ENCODE measurements around the gene CUEDC2. TPM values are rescaled to one million over a fixed set of nuclear protein-coding genes. Genes with fewer than 3 reads are reported as not detected.

The CUEDC2 gene
- total and polyA plus RNA-seq, 2 donors (not counting 1 experiment from before 2014, with no cell fraction given): 60.8 to 62.3 TPM

DNA sequence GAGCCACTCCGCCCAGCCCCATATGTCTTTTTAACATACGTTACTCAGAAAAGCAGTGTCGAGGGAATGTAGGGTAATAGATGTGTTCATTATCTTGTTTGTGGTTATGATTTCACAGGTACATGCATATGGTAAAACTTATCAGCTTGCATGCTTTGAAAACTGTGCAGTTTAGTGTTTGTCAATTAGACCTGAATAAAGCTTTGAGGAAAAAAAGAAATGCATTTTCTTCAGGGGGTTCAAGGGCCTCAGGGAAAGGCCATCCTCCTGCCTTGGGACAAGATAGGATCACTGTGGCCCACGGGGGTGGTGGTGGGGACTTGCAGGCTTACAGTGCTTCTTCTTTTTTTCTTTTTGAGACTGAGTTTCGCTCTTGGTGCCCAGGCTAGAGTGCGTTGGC, 34.9 kb upstream of the CUEDC2 start:
- H3K4me2 ChIP-seq (ENCODE audit: extremely low read depth, insufficient read depth, low read length): no peak overlapping the region

DNA sequence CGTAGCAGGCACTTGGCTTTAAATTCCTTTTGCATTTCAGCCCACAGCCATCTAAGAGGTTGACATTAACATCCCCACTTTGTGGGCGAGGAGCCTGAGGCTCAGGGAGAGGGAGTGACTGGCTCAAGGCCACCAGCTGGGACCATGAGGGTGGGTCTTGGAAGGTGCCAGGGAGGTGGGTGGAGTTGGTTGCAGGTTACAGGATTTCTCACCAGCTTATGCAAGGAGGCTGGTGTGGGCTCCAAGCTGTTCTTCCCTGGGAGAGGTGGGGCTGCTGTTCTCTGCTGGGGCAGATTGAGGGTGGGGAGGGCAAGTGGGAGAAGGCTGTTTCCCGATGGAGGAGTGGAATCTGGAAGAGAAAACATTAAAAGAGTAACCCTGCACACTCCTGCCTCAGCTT, 33.1 kb upstream of the CUEDC2 start:
- Histone ChIP-seq H3K9me3 (ENCODE audit: control insufficient read depth, insufficient read depth, low read depth, low read length) (no peaks in the 10 kb centered on the region), H4K20me1 (ENCODE audit: control insufficient read depth, extremely low read depth, insufficient read depth, low read length) (no peaks in the 10 kb centered on the region), H3K4me2 (ENCODE audit: extremely low read depth, insufficient read depth, low read length) (no peak overlapping the region), H2AFZ (ENCODE audit: low read length) (no peak overlapping the region), H3K9ac (ENCODE audit: insufficient read depth, low read length) (no peak overlapping the region), H3K4me3 (replicated peaks in 1 of 4; ENCODE audit: control extremely low read depth in 1 of 4, insufficient read depth in 1 of 4, low read depth in 3 of 4, low read length in 4 of 4) (no peak overlapping the region), H3K79me2 (ENCODE audit: control insufficient read depth, insufficient read depth, low read length) (no peaks in the 10 kb centered on the region), H3K27ac (ENCODE audit: insufficient read depth, low read length) (no peak overlapping the region), H3K27me3 (ENCODE audit: control insufficient read depth, insufficient read depth, low read length) (no peaks in the 10 kb centered on the region), H3K4me1 (ENCODE audit: control insufficient read depth, extremely low read depth, insufficient read depth, low read length) (peaks cover 2% of the 10 kb centered on the region), H3K36me3 (ENCODE audit: control insufficient read depth, insufficient read depth, low read length) (no peaks in the 10 kb centered on the region)
- TF ChIP-seq EZH2 (IDR thresholded peaks at IDR 0.05; ENCODE audit: low read length, missing control alignments): no peak
- TF ChIP-seq, protein P1, sequence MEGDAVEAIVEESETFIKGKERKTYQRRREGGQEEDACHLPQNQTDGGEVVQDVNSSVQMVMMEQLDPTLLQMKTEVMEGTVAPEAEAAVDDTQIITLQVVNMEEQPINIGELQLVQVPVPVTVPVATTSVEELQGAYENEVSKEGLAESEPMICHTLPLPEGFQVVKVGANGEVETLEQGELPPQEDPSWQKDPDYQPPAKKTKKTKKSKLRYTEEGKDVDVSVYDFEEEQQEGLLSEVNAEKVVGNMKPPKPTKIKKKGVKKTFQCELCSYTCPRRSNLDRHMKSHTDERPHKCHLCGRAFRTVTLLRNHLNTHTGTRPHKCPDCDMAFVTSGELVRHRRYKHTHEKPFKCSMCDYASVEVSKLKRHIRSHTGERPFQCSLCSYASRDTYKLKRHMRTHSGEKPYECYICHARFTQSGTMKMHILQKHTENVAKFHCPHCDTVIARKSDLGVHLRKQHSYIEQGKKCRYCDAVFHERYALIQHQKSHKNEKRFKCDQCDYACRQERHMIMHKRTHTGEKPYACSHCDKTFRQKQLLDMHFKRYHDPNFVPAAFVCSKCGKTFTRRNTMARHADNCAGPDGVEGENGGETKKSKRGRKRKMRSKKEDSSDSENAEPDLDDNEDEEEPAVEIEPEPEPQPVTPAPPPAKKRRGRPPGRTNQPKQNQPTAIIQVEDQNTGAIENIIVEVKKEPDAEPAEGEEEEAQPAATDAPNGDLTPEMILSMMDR (conservative IDR thresholded peaks at IDR 0.05 in 1 of 2, IDR thresholded peaks at IDR 0.05 in 1 of 2; ENCODE audit: low read depth in 1 of 2, low read length in 2 of 2): no peak
- no peak for DNase-seq (ENCODE audit: low read depth in 2 of 2)

More for the DNA sequence above, 34.9 kb upstream of the CUEDC2 start:
- H3K27ac ChIP-seq (ENCODE audit: insufficient read depth, low read length): no peak overlapping the region
- no peak for TF ChIP-seq EZH2 (IDR thresholded peaks at IDR 0.05; ENCODE audit: low read length, missing control alignments)
- TF ChIP-seq, protein P1 (conservative IDR thresholded peaks at IDR 0.05 in 1 of 2, IDR thresholded peaks at IDR 0.05 in 1 of 2; ENCODE audit: low read depth in 1 of 2, low read length in 2 of 2): no peak
- no peaks in the 10 kb centered on the region for H3K79me2 ChIP-seq (ENCODE audit: control insufficient read depth, insufficient read depth, low read length)
- no peaks in the 10 kb centered on the region for H3K36me3 ChIP-seq (ENCODE audit: control insufficient read depth, insufficient read depth, low read length)
- H4K20me1 ChIP-seq (ENCODE audit: control insufficient read depth, extremely low read depth, insufficient read depth, low read length): no peaks in the 10 kb centered on the region
- H3K4me3 ChIP-seq (replicated peaks in 1 of 4; ENCODE audit: control extremely low read depth in 1 of 4, insufficient read depth in 1 of 4, low read depth in 3 of 4, low read length in 4 of 4): no peak overlapping the region
- no peak overlapping the region for H3K9ac ChIP-seq (ENCODE audit: insufficient read depth, low read length)
- DNase-seq (ENCODE audit: low read depth in 2 of 2): no peak
- no peaks in the 10 kb centered on the region for H3K27me3 ChIP-seq (ENCODE audit: control insufficient read depth, insufficient read depth, low read length)
- H3K4me1 ChIP-seq (ENCODE audit: control insufficient read depth, extremely low read depth, insufficient read depth, low read length): peaks cover 2% of the 10 kb centered on the region
- no peak overlapping the region for H2AFZ ChIP-seq (ENCODE audit: low read length)
- H3K9me3 ChIP-seq (ENCODE audit: control insufficient read depth, insufficient read depth, low read depth, low read length): no peaks in the 10 kb centered on the region

DNA sequence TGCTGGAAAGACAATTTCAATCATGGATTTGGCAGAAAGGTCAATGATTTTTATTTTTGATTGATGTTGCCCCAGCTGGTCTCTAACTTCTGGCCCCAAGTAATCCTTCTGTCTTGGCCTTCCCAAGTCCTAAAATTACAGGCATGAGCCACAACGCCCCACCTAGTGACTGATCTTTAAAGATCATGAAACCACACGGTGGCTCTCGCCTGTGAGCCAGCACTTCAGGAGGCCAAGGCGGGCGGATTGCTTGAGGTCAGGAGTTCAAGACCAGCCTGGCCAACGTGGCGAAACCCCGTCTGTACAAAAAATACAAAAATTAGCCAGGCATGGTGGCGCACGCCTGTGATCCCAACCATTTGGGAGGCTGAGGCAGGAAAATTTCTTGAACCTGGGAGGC, 31.6 kb upstream of the CUEDC2 start:
- Histone ChIP-seq H3K4me3 (replicated peaks in 1 of 4; ENCODE audit: control extremely low read depth in 1 of 4, insufficient read depth in 1 of 4, low read depth in 3 of 4, low read length in 4 of 4) (no peak overlapping the region), H3K27ac (ENCODE audit: insufficient read depth, low read length) (no peak overlapping the region), H3K9ac (ENCODE audit: insufficient read depth, low read length) (no peak overlapping the region), H3K9me3 (ENCODE audit: control insufficient read depth, insufficient read depth, low read depth, low read length) (no peaks in the 10 kb centered on the region), H4K20me1 (ENCODE audit: control insufficient read depth, extremely low read depth, insufficient read depth, low read length) (no peaks in the 10 kb centered on the region), H3K4me2 (ENCODE audit: extremely low read depth, insufficient read depth, low read length) (no peak overlapping the region), H3K4me1 (ENCODE audit: control insufficient read depth, extremely low read depth, insufficient read depth, low read length) (peaks cover 2% of the 10 kb centered on the region), H2AFZ (ENCODE audit: low read length) (no peak overlapping the region), H3K27me3 (ENCODE audit: control insufficient read depth, insufficient read depth, low read length) (no peaks in the 10 kb centered on the region), H3K79me2 (ENCODE audit: control insufficient read depth, insufficient read depth, low read length) (no peaks in the 10 kb centered on the region), H3K36me3 (ENCODE audit: control insufficient read depth, insufficient read depth, low read length) (no peaks in the 10 kb centered on the region)
- no peak for TF ChIP-seq EZH2 (IDR thresholded peaks at IDR 0.05; ENCODE audit: low read length, missing control alignments)
- TF ChIP-seq, protein P1 (conservative IDR thresholded peaks at IDR 0.05 in 1 of 2, IDR thresholded peaks at IDR 0.05 in 1 of 2; ENCODE audit: low read depth in 1 of 2, low read length in 2 of 2): no peak
- no peak for DNase-seq (ENCODE audit: low read depth in 2 of 2)

Data from fibroblast of lung (primary cell).